Hematopoietic multipotent progenitor cell treated with erythropoietin and hydrocortisone succinate and interleukin-3 and kit ligand, for 15 days (in vitro differentiated cells): ENCODE measurements around the gene MAPKAPK3.

Source experiments
- DNase-seq: peaks from one replicate; pipeline ENCODE4 v3.0.0-alpha.2; 2015; ENCODE audit warnings: low spot score

MAPKAPK3 gene

DNA sequence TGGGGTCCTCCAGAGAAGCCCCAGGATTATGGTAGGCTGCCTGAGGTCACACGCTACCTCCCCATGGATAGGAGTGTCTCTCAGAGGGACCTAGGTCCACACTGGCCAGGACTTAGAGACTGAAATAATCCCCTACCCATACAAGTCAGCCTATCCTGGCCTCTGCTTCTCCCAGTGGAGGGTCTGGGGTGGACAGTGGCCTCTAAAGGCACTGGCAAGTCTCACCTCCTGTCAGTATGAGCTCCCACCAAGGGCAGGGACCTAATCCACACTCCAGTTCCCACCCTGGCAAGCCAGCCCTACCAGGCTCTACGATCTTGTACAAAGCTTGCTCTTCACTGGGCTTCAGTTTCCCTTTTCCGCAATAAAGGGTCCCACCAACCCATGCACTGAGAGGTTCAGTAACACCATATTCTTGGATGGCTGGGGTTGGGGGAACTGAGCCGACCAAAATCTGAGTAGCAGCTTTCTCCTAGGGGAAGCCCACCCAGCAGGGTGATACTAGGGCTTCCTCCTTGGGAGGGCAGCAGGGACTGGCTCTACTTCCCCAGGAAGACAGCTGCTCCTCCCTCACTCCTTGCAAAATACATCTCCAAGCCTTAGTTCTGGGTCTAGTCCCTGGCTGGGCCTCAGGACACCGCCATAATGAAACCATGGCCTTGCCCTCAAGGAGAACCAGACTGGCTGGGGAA, 7.7 kb upstream of the MAPKAPK3 start:
- DNase-seq = peak; percentile 32

DNA sequence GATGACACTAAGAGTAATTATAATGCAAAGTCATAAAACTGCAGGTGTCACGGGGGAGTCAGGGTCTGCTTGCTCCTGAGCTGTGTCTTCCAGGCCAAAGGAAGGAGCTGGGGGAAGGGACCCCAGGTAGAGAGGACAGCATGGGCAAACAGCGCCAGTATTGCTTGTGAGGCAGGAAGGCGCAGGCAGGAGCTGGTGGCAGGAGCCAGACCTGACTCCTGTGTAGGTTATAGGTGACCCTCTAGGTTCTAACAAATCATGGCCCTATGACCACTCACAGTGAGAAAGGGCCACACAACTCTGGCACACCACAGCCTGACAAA, 7.2 kb upstream of the MAPKAPK3 start:
- no peak for DNase-seq

DNA sequence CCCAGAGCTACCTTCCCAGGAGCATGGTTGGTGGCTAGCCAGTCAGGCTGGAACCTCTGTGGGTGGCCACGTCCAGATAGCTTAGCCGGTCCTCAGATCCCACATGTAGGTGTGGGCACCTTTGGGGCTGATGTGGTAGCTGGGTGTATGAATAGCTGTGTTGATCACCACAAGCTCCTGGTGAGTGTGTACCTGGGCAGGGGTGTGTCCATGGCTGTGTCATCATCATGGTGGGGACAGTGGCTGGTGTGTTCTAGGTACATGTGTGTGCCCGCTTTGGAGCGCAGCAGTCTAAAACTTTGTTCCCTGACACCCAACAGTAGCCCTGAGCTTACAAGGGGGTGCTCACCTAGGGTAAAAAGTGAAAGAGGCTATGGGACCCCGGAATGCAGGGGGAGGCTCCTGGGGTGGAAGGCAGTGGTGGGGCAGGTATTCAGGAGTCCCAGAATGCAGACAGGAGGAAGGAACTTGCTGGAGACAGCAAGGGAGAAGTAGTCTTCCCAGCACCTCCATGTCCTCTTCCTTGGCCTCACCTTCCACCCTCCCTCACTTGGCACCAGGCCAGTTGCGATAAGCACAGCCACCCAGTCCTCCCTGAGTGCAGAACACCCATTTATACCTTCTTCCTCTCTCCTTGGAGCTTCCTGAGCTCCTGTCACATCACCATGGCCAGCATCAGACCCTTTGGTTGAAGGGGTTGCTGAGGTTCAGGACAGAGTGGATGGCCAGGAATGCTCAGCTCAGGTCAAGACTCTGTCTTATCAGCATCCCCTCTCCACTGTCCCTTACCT, 6.6 kb upstream of the MAPKAPK3 start:
- DNase-seq = peak; percentile 84

DNA sequence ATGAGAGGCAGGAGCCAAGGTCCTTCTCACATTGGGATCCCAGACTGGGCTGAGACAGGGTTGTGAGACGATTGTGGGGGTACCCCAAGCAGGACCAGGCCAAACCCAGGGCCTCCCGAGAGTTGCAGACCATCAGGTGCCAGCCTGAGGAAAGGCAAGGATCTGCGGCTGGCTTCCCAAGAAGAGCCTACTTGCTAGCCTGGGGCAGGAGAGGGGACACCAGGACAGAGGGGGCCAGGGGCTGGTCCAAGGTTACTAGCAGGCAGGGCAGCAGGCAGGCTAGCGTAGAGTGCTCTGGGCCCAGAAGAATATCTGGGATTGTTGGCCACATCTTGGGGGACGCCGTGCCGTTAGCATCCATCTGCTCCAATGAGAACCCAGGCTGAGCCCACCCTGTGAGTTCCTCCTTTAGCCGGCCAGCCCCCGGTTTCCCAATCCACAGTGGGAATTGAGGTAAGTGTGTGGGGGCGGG, 5.9 kb upstream of the MAPKAPK3 start:
- no peak for DNase-seq

DNA sequence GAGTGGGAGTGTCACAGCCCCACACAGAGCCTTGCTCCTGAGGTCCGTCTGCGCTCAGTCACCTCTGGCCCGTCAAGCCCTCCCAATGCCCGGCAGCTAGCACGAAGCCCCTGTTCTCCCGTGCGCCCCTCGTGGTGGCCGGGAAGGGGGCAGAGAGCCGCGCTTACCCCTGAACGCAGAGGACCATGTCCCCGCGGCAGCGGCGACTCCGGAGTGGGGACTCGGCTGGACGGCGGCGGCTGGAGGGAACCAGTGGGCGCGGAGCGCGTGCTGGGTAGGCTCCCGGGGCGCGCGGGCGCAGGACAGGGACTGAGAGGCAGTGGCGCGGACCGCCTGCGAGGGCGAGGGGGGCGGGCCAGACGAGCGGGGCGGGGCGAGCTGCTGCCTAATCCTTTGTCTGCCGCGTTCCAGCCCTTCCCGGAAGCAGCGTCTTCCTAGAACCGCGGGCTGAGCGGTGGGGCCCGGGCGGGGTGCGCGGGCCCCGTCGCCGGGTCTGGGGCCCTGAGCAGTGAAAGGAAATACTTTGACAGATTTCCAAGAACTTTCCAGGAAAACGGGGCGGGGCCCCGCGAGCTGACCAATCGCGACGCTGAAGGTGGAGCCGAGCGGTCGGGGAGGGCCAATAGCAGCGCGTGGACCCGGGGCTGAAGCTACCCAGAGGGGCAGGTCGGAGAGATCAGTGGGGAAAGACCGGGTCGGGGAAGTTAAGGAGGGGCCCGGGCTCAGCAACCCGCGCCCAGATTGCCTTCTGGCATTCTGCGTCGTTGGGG, 5.3 kb upstream of the MAPKAPK3 start, which contains the start of gene CISH:
Gene CISH (minus strand): TSS at position 311 of the 770 bp plus-strand sequence. CDS start 124 bp downstream, at position 187.
- peak; percentile 97 for DNase-seq

DNA sequence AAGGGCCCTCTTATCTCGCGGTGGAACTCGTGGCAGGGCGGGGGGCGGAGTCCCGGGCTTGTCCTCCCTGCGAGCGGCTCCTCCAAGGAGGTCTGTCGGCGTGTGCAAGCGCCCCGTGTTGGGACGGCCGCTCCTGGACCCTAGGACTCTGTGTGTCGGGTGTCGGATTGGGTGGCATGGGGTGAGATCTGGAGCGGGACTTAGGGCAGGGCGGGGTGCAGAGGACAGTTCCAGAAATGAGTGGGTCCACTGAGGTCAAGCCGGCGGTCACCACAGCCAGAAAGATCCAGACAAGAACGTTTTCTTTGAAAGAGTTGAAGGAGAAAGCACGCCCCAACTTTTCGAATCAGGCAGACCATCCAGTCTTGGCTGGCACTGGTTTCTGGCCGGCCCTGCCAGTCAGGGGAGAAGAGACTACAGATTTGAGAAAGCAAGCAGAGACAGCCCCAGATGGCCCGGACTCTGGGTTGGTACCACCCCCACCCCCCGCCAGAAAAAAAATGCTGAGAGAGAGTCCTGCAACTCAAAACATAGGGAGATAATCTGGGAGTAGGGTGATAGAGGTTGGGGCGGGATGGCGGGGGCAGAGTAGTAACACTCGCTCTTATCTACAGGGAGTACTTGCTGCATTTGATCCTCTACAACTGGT, 4.6 kb upstream of the MAPKAPK3 start:
- peak; percentile 76 for DNase-seq

DNA sequence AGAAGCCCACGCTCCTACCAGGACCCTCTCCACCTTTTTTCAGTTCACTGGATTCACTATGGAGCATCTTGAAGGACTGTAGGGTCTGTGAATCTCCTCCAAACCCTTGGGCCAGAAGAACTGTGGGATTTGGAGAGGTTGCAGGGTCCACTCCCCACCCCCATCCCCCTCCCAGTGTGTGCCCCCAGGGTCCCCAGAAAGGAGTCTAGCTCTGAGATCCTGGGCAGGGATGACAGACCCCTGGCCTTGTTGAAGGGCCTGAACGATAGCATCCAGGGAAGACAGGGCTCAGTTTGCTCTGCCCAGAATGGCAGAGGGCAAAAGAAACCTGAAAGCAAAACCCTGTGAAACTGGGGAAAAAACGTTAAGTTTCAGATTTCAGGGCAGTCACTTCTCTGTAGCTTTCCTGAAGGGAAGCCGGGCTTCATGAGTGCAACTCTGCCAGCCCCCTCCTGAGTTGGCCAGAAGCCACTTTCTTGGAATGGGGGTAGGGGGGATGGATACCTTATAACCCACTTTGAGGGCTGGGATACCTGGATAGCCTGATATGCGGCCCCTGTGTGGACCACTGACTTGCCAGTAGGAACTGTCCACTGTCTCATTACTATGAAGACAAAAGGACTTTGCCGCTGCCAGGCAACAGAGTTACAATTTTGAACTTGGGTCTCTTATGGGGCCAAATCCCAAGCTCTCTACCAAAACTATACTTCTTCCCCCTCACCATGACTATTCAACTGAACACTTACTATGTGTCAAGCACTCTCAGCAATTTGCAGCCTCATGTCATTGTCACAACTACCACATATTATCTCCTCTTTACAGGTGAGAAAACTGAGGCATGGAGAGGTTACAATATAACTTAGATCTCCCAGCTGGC, 3.7 kb upstream of the MAPKAPK3 start:
- no peak for DNase-seq

DNA sequence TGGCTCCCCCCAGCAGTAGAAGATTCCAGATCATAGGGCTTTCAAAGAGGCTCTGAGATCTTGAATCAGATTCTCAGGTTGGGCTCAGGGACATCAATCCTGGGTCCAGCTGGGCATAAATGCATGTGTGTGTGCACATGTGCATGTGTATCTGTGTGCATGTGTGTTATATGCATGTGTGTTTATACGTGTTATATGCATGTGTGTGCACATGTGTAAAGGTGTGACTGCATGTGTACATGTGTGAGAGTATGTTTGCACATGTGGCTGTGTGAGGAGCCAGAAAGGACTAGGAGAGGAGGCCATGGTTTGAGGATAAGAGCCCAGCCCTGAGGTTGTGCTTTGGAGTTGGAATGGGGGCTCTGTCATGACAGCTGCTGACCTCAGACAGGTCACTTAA, 1.8 kb upstream of the MAPKAPK3 start:
- no peak for DNase-seq

DNA sequence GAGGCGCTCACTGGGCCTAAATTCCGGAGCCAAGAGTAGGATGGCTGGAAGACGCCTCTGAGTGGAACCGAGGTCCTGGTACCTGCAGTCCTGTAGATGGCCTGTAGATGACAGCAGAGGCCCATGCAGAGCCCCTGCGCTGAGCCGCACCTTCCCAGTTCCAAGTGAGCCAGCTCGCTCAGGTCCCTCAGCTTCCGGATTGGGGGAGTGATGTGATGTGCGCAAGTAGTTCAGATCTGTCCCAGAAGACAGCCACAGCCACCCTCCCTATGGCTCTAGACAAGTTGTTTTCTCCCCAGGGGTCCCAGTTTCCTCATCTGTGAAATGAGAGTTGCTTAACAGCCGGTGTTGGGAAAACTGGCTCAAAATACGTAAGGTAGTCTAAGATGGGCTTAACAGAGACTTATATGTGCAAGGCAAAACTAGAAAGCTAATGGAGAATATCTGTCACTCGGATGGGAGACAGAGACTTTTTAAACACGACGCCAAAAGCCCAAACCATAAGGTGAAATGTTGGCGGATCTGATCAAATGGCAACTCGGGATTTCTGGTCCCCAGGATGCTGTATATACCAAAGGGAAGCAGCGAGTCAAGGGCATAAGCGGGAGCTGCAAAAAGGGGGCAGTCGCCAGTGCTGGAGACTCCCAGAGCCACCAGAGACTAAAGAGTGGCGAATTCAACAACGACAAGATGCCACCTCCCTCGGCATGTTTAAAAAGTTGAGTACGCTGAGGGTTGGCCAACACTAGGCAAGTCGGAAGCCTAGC, 765 bp upstream of the MAPKAPK3 start:
- DNase-seq = peak; percentile 86

DNA sequence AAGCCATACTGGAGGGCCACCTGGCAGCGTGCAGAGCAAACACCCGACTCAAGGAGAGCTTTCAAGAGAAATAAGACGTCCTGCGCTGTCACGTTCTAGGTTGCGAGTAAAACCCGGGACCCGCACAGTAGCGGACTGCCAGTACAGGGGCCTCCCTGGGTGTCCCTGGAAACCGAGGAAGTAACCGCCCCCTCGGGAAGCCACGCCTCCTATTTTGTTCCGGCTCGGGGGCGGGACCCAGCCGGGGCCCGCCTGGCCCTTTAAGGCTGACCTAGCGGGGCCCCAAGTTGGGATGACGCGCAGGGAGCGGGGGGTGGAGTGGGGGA, 218 bp upstream of the MAPKAPK3 start:
- peak; percentile 84 for DNase-seq

DNA sequence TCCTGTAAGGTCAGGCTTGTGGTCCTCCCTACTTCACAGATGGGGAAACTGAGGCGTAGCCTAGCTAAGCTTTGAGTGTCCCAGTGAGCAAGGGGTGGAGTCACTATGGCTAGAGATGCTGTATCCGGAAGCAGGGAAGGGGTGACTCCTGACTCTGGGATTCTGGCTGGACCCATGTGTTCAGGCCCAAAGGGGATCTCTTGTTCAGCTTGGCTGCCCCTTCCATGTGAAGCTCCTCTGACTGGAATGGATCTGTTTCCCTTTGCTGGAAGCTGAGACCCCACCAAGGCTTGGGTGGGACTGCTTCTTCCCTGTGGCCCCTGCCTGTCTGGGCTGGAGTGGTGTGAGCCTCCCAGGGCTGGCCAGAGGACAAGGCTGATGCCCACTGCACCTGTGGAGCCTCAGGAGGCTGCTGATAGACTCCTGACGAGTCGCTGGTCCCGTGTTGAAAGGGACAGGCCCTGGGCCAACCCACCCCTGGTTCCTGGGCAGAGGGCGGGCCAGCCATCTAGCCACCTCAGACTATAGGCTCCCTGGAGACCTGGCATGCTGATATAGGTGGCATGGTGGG, 1.0 kb downstream of the MAPKAPK3 start:
- DNase-seq = no peak

DNA sequence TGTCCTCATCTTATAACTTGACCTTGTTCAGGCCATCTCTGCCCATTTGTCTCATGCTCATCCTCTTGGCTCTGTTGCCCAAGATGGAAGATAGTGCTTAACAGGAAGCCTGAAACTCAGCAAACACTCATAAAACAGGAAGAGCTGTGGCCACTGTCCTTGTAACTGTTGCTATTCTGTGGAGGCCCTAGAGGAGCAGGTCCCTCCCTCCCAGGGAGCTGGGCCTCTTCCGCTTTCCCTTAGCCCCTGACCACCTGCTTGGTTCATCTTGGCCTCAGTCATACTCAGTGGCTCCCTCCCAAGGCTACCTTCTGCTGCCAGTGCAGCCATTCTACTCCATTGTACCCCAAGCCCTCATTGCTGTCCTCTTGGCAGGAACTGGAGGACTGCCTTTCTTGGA, 3.5 kb downstream of the MAPKAPK3 start:
- no peak for DNase-seq

DNA sequence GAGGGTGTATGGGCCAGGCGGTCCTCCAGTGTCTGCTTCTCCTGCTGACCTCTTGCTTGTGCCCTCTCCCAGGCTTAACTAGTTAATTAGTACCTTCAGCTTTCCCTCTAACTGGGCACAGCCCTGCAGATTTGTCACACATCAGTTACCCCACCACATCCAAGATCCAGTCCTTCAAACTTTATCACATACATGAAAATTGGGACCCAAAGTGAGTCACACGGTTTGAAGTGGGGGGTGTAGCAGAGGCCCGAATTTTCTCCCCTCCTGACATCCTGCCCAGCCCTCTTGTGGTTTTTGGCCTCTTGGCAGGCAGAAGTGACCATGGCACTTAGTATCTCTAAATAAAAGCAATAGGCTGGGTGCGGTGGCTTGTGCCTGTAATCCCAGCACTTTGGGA, 3.9 kb downstream of the MAPKAPK3 start:
- no peak for DNase-seq

DNA sequence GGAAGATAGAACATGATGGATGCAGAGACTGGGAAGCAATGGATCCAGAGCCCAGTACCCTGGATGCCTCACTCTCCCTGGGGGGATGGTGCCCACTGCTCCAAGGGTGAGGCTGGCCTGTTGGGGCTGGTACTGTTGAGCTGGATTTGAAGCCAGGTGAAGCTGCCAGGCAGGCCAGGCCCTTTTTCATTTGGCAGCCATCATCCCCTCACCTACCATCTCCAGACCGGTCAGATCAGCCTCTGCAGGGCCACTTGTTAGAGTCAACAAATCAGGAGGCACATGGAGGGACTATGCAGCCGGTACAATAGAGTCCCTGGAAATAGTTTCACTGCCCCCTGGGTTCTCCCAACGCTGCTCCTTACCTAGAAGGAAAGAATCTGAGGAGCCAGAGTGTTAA, 5.9 kb downstream of the MAPKAPK3 start:
- no peak for DNase-seq

DNA sequence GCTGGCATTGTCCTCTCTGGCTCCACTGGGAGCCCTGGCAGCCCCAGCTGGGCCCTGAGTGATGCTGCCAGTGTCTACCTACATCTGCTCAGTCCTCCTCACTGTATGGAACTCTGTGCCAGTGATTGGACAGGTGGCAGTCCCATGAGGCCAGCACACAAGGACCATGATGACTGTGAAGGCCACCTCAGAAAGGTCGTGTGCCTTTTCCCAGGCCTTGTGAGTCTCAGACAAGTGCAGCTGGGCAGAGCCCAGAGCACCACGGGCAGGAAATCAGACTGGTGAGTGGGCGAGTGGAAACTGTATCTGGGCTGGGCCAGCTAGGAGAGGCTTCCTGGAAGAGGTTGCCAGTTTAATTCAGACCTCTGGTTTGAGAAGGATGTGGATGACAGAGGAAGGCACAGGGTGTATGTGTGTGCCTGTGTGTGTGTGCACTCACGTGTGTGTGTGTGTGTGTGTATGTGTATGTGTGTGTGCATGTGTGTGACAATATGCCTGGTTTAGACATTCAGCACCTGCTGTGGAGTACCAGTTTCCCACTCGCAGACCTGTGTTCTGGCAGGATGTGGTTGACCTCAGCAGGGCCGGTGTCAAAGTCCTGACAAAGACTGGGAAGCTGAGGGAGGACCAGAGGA, 7.0 kb downstream of the MAPKAPK3 start:
- DNase-seq = no peak

DNA sequence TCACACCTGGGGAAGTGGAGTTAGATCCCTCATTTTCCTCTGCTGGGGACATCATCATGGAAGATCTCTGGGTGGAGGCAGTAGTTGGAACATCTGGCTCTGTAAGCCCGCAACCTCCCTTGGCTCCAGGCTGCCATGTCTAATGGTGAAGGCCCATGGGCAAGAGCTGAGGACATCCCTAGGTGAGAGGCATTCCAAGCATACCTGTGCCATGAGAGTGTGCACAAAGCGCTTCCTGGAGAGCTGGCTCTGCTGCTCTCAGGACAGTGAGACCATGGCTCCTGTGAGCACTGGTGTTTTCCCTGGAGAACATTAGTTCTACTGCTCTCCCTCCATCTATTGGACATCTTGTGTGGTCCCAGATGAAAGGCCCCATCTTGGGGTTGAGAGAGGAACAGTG, 7.7 kb downstream of the MAPKAPK3 start:
- DNase-seq = no peak

DNA sequence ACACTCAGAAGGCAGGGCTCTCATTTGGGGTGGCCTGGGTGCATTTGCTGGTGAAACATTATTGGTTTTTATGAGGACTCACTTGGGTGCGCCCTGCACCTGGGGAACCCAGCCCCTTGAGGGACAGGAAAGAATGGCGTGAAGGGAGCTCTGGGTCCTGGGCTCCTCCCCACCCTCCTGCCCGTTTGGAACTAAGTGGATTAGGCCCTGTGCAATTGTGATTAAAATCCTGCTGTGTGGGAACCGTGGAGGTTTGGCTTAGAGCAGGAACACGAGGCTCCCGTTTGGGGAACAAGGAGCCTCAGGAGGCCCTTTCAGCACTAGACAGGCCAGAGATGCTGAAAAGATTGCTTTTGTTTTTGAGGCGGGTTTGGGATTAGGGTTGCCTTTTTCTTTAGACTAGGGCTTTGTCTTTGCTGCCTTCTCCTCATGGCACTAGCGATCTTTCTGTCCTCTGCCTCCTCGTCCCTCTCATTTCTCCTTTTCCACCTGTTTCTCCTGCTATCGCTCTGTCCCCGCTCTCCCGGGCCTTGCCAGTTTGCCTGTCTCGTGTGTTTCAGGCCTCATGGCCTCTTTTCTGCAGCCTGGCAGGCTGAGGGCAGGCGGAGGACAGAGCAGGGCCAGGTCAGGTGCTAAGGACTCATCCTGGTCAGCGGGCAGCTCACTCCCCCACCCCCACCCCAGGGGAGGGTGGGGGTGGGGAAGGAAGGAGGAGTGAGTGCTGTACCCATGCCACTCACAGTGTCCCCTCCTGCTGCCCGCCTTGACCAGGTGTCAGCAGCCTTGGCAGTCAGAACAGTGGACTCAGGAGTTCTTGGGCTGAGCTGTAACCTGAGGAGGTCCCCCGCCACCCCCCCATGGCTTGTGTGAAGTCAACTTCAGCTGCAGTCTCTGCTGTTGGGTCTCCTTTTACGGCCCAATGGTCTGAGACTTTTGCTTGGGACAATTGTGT, 8.6 kb downstream of the MAPKAPK3 start:
- no peak for DNase-seq

DNA sequence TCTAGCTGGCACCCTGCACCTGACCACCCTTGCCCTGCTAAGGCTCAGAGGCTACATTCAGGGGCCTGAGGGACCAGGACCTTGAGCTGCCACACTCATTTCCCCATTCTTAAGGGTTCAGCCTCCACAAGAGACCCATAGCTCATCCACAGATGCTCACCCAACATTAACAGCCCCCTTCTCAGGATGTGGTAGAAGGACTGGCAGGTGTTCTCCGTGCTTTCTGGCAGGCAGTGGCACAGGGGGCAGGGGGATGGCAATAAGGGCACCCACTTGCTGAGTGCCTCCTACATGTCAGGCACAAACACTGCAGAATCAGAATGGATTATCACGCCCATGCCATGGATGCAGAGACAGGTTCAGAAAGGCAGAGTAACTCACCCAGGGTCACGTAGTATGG, 9.4 kb downstream of the MAPKAPK3 start:
- DNase-seq = no peak
